Measurements from ENCODE around the gene THUMPD1.
"Not testable (repeated sequence)": the region's sequence is repeated elsewhere in the genome, so short reads cannot be mapped to it uniquely, and the experiment has no call there.

Gene THUMPD1, protein sequence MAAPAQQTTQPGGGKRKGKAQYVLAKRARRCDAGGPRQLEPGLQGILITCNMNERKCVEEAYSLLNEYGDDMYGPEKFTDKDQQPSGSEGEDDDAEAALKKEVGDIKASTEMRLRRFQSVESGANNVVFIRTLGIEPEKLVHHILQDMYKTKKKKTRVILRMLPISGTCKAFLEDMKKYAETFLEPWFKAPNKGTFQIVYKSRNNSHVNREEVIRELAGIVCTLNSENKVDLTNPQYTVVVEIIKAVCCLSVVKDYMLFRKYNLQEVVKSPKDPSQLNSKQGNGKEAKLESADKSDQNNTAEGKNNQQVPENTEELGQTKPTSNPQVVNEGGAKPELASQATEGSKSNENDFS

DNA sequence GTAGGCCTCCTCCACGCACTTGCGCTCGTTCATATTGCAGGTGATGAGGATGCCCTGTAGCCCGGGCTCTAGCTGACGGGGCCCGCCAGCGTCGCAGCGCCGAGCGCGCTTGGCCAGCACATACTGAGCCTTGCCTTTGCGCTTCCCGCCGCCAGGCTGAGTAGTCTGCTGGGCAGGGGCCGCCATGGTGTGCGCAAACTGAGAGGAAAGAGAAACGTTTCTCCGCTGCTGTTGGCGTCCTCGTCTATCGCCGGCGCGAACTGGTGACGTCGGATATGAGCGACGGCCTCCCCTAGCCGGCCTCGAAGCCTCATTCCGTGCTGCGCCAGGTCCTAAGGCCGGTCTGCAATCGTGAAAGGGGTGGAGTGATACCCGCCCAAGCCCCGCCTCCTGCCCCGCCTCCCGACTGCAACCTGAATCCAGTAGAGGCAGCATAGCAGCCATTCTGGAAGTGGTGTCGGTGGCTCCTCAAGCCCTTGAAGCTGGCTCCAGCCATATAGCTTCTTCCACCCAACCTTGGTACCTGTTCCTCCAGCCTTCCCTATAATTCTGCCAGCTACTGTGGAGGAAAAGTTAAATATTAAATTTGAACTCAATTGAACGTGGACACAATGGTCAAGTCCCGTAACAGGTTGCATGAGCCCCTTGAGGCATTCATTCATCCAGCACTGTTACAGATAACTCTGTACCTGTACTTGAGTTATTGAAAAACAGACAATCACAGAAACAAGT is at the start of gene THUMPD1:
Gene THUMPD1 (minus strand): TSS at position 265 of the 732 bp plus-strand sequence. CDS start 79 bp downstream, at position 186.
- peak; percentile 98 for DNase-seq (ENCODE audit: low spot score)

DNA sequence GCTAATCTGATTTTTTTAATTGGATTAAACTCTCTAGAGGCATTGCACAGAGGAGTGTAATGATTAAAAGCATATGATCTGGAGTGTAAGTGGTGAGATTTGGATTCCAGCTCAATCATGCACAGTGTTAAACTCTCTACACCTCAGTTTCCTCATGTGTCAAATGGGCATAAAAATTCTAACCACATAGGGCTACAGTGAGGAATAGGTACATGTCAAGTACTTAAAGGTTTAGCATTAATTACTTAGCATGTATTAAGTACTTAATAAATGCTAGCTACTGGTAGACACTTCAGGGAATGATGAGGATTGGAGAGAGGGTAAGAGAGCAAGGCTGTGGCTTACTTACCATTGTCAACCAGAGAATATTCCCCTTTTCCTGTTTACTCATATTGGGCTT is 47.5 kb upstream of the THUMPD1 start:
- DNase-seq (ENCODE audit: low spot score), result no peak

DNA sequence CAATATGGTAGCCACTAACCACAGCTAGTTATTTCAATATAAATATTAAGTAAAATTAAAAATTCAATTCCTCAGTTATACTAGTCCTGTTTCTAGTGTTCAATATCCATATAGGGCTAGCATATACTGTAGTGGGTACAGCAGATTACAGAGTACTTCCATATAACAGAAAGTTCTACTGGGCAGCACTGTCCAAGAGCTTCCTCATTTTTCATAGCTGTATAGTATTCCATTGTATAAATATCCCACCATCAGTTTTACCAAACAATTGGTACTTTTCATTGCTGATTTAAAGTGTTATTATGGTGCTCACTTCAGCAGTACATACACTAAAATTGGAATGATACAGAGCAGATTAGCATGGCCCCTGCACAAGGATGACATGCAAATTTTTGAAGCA is 42.6 kb upstream of the THUMPD1 start:
- DNase-seq (ENCODE audit: low spot score), result no peak

DNA sequence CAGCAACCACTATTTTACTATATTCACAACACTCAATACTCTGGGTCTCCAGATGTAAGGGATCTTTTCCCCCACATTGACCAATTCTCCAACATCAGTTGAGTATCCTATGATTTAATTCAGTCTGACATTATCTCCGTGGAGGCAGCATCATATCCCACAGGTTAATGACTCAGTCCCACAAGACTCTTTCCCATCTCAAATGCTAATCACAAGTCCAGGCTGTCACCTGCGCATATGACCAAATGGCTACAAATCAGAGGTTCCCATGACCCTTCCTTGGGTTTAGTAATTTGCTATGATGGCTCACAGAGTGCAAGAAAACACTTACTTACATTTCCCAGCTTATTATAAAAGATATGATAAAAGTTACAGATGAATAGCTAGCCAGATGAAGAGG is 40.9 kb upstream of the THUMPD1 start:
- DNase-seq (ENCODE audit: low spot score), result no peak

DNA sequence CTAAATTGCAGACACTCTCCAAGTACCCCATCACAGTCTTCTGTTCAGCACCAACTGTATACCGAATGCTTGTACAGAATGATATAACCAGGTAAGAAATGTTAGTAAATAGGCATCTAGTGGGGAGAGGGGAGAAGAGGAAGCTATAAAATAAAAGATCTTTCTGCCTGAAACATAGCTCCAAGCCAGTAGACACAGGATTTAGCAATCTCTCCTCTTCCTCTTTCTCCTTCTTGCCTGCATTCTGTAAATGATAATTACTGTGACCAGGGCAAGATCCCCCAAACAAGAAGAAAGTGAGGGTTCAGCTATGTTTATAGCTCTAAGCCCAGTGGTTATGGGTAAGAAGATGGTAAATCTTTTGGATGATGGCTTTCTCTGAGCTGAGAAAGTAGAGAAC is 40.1 kb upstream of the THUMPD1 start:
- no peak for DNase-seq (ENCODE audit: low spot score)

DNA sequence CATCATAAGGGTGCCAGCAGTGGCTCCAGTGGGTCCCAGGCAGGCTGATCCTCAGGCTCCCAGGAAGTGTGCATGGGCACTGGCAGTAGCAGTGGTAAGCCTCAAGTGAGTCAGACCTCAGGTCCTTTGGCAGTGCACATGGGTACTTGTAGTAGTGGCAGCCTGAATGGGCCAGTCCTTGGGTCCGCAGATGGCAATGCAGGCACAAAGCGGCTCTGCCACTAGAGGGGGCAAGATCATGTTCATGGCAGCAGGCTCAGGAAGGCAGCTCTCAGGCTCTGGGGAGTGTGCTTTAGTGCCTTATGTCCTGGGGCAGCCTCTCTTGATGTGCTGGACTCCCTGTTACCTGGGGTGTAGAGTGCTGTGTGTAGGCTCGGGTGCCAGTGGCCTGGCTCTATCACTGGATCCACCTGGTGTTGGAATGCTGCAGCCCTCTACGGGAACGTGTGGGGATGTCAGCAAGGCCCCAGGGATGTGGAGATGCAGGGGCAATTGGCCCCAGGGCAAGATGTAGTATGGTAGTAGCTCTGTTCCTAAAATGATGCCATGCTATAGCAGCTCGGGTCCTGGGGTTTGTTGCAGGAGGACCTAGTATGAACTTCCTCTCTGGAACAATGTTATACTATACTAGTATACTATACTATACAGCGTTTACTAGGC is 33.2 kb upstream of the THUMPD1 start:
- DNase-seq (ENCODE audit: low spot score), result peak; percentile 62

DNA sequence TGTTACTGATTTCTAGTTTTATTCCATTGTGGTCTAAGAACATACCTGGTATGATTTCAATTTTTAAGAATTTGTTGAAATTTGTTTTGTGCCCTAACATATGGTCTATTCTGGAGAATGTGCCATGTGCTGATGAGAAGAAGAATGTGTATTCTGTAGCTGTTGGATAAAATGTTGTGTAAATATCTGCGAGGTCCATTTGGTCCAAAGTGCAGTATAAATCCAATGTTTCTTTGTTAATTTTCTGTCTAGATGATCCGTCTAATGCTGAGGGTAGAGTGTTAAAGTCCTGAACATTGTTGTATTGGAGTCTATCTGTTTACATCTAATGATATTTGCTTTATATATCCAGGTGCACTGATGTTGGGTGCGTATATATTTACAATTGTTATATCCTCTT is 32.1 kb upstream of the THUMPD1 start:
- no peak for DNase-seq (ENCODE audit: low spot score)

DNA sequence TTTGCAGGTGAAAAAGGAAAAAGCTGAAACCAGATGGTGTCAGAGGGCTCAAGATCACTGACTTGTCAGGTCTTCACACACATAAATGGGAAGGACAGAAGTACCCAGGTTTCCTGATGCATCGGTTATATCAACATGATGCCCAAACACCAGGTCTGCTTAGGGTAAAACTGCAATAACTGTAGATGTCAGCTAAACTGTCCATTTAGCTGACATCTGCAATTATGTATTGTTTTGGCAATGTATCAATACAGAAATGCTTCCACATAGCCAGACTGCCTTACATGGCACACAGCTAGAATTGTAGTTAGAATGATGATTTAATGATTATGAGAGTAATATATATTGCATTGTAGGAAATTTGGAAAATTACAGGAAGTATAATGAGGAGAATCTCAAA is 27.2 kb upstream of the THUMPD1 start:
- DNase-seq (ENCODE audit: low spot score), result no peak

DNA sequence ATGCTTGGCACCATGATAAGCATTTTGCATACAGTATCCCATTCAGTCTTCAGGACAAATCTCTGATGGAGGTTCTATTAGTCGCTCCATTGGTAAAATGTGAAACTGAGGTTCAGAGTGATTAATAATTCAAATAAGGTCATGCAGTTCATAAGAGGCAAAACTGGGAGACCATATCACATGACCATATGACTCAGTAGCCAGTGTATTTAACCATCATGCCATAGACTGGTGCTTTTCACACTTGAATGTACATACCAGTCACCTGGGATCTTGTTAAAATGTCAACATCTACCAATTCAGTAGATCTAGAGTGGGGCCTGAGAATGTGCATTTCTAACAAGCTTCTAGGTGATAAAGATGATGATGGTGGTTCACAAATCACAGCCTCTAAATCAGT is 26.5 kb upstream of the THUMPD1 start:
- no peak for DNase-seq (ENCODE audit: low spot score)

DNA sequence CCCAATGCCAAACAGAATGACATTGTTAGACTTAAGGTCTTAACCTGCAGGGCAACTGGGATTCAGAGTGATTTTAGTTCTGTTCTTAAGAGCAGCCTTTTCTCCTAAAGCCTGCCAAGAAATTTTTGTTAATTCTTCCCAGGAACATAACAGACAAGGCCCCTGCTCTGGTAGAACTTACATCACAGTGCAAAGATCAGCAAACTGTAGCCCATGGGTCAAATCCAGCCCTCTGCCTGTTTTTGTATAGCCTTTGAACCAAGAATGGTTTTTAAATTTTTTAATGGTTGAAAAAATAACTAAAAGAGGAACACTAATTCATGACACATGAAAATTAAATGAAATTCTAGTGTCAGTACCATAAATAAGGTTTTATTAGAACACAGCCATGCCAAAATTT is 26.0 kb upstream of the THUMPD1 start:
- DNase-seq (ENCODE audit: low spot score), result no peak

DNA sequence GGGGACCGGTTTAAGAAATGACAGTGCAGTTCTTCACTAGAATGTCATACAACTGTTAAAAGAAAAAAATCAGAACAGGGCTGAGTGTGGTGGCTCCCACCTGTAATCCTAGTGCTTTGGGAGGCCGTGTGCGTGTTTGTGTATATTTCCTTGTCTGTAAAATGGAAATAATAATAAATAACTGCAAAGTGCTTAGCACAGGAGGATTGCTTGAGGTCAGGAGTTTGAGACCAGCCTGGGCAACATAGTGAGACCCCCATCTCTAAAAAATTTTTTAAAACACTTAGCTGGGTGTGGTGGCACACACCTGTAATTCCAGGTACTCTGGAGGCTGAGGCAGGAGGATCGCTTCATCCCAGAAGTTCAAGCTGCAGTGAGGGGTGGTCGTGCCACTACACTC is 24.7 kb upstream of the THUMPD1 start:
- DNase-seq (ENCODE audit: low spot score), result no peak

DNA sequence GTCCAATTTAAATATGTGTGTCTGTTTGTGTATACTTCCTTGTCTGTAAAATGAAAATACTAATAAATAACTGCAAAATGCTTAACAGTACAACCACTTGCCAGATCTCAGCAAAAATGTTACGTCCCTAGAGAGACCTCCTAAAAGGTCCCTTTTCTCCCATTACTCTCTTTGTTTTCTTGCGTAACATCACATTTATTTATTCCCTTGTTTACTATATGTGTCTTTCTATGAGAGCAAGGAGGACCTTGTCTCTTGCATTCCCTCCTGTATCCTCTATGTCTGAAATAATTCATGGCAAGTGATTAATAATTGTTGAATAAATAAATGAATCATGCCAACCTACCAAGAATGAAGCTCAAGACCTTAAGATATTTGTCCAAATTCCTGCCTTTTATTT is 24.1 kb upstream of the THUMPD1 start:
- DNase-seq (ENCODE audit: low spot score), result no peak

DNA sequence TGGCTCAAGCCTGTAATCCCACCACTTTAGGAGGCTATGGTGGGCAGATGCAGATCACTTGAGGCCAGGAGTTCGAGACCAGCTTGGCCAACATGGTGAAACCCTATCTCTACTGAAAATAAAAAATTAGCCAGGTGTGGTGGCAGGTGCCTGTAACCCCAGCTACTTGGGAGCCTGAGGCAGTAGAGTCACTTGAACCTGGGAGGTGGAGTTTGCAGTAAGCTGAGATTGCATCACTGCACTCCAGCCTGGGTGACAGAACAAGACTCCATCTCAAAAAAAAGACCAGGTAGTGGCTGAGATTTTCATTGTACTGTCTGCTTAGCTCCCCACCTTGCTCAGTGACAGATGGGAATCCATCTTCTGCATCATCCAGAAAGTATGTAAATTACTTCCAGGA is 22.8 kb upstream of the THUMPD1 start:
- DNase-seq (ENCODE audit: low spot score), result not testable (repeated sequence)

DNA sequence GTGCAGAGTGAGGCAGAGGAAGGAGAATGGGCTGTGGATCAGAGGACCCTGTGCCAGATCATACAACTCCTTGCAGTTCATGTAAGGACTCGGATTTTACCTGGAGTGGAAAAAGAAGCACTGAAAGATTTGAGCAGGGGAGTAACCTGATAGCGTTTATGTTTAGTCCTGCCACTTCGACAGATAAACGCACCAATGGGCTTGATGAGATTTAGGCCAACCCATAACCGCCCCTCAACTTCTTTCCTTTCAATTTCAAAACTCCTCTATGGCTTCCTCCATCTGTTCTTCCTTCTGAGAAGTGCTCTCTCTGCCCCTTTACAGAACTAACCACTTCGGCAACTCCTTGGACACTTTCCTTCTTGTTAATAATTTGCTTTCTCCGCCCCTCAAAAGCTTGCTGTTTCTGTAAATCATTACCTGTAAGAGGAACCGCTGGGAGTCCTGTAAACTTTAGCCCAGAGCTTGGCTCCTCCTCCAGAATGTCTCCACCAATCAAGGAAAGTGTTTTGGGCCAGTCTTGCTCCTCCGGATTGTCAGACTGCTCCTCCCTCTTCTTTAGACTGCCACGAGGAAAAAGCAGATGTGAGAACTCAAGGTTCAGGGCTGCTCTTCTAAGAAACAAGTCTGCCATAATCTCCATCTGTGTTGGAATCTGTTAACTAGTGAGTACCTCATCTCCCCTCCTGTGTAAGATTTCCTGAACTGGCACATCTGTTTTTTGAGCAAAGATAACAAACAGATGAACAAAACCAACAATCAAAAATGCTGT is 22.0 kb upstream of the THUMPD1 start, which contains the start of gene ACSM3:
Gene ACSM3 (plus strand): TSS at position 554 of the 772 bp plus-strand sequence. CDS start 6,021 bp downstream, outside the sequence.
- DNase-seq (ENCODE audit: low spot score), result peak; percentile 91

DNA sequence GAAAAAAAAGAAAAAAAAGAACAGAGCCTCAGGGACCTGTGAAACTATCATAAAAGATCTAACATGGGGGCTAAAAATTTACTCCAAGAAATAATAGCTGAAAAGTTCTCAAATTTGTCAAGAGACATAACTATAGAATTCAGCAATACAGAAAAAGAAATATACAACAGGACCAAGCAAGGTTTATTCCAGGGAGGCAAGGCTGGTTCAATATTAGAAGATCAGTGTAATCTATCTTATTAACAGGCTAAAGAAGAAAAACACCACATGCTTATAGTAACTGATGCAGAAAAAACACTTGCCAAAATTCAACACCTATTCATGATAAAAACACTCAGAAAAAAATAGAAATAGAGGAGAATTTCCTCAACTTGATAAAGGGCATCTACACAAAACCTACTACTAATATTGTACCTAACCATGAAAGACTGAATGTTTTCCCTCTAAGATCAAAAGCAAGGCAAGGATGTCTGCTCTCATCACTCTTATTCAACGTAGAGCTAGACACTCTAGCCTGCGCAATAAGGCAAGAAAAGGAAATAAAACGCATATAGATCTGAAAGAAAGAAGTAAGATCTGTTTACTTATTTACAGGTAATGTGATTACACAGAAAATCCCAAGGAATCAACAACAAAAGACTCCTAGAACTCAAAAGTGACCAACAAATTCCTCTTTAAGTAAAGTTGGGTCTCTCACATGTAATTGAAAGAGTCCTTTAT is 20.9 kb upstream of the THUMPD1 start:
- DNase-seq (ENCODE audit: low spot score), result no peak

DNA sequence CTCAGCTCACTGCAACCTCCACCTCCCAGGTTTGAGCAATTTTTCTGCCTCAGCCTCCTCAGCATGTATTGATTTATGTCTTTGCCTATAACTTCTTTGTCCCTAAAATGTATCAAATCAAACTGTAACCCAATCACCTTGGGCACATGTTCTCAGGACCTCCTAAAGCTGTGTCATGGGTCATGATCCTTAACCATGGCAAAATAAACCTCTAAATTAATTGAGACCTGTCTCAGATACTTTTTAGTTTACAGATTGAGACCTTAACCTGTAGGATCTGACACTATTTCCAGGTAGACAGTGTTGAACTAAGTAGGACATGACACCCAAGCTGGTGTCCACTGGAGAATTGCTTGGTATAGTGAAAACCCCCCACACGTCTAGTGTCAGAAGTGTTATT is 19.6 kb upstream of the THUMPD1 start:
- no peak for DNase-seq (ENCODE audit: low spot score)

DNA sequence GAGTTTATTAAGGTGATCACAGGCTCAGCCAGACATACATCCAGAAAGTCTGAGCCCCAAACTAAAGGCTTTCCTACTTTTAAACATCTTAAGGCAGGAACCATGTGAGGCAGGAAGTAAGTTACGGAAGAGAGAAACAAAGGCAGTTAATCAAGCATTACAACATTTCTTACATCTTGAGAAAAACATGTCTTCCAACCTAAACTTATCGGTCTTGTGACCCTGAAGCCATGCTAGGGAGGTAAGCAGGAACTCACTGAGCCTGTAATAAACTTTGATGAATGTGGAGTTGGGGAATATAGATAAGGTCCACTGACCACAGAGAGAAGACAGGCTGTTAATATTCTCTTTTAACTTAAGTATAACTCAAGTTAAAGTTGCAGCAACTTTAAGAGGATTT is 18.7 kb upstream of the THUMPD1 start:
- no peak for DNase-seq (ENCODE audit: low spot score)

DNA sequence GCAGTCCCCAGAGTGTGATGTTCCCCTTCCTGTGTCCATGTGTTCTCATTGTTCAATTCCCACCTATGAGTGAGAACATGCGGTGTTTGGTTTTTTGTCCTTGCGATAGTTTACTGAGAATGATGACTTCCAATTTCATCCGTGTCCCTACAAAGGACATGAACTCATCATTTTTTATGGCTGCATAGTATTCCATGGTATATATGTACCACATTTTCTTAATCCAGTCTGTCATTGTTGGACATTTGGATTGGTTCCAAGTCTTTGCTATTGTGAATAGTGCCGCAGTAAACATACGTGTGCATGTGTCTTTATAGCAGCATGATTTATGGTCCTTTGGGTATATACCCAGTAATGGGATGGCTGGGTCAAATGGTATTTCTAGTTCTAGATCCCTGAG is 14.2 kb upstream of the THUMPD1 start:
- DNase-seq (ENCODE audit: low spot score), result not testable (repeated sequence)

DNA sequence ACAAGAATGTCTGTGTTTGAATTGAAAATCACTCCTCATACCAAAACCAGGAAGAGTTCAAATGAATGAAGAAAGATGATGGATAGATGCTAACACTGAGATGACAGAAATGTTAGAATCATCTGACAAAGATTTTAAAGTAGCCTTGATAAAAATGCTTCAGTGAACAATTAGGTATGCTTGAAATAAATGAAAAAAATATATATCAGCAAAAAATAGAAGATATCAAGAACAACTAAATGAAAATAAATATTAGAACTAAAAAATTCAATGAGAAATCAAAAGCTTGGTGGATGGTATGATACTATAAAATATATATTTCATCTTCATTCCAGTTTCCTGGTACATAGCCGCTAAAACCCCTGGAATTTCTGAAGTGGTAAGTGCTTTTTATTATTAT is 13.6 kb upstream of the THUMPD1 start:
- DNase-seq (ENCODE audit: low spot score), result no peak

DNA sequence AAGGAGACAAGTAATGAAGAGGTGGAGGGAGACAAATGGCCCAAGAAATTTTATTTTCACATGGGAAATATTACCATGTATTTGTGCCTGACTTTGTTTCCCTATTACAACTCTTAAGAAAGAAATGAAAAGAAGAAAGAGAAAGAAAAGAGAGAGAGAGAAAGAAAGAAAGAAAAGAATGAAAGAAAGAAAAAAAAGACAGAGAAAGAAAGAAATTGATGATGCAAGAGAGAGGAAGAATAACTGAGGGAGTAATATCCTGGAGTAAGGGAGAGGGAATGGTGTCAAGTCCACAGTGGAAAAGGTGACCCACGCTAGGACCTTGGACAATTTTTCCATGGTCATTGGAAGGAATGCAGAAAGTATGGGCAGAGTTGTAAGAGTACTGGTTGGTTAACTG is 12.1 kb upstream of the THUMPD1 start:
- DNase-seq (ENCODE audit: low spot score), result no peak

DNA sequence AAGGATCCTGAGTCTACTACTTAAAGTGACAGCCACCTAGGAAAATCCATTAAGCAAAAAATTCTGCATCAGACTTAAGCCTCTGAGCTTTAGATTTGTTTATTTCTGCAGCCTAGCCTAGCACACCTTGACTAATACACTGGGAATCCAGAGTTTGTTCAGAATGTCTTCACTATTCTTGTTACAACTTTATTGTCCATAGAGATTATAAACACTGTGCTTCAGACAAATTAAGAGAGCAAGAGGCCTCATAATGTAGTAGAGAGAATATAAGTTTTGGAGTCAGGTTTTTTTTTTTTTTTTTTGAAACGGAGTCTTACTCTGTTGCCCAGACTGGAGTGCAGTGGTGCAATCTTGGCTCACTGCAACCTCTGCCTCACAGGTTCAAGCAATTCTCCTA is 8.9 kb upstream of the THUMPD1 start:
- no peak for DNase-seq (ENCODE audit: low spot score)

DNA sequence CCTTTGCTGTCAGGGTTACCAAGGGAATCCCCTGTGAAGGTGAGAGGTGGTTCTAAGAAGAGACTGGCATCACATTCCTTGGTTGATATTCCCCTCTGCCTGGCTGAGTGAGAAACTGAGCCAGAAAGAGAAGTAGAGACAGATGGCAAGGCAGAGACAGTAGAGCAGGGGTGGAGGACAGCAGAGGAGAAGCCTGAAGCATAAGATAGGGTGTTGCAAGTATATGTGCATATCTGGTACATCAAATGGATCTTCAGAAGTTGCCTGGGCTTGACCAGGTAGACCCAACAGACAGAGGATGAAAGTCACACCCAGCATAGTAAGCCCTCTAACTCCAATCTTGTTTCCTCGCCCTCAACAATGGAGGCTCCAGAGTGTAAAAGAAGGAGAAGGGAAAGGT is 7.9 kb upstream of the THUMPD1 start:
- no peak for DNase-seq (ENCODE audit: low spot score)

Data from GM03348 (cell line).